GM19468 (cell line): ENCODE results near the gene PTPRM.

ENCODE experiments used
- ATAC-seq: cut with Tn5 transposase; IDR thresholded peaks from one replicate; pipeline ENCODE4 v1.9.1; 2021; ENCODE audit warnings: mild to moderate bottlenecking, moderate library complexity, moderate number of reproducible peaks; ENCODE audit not compliant: unreplicated experiment; ENCODE audit errors: extremely low read depth

Gene PTPRM

GRCh38 chr18:7624697-7625096 is 57.6 kb downstream of the PTPRM start:
- ATAC-seq, result no peak

- no peak for ATAC-seq
These were observed 59.2 kb downstream of the PTPRM start for GRCh38 chr18:7626175-7626921.

- no peak for ATAC-seq
These were observed 59.9 kb downstream of the PTPRM start for GRCh38 chr18:7626922-7627440.

- ATAC-seq, result no peak
These were observed 62.3 kb downstream of the PTPRM start for GRCh38 chr18:7629416-7629815.

- ATAC-seq, result no peak
These were observed 63.8 kb downstream of the PTPRM start for GRCh38 chr18:7630731-7631442.

GRCh38 chr18:7632152-7633098 is 65.3 kb downstream of the PTPRM start:
- ATAC-seq, result no peak

GRCh38 chr18:7633171-7633570 is 66.1 kb downstream of the PTPRM start:
- ATAC-seq, result no peak

GRCh38 chr18:7635948-7636347 is 68.8 kb downstream of the PTPRM start:
- no peak for ATAC-seq

GRCh38 chr18:7637269-7637668 is 70.2 kb downstream of the PTPRM start:
- no peak for ATAC-seq

GRCh38 chr18:7638321-7638720 is 71.2 kb downstream of the PTPRM start:
- ATAC-seq, result no peak

- ATAC-seq, result no peak
These were observed 74.7 kb downstream of the PTPRM start for GRCh38 chr18:7641813-7642212.

- ATAC-seq, result no peak
These were observed 75.3 kb downstream of the PTPRM start for GRCh38 chr18:7642331-7642890.

- ATAC-seq, result no peak
These were observed 78.6 kb downstream of the PTPRM start for GRCh38 chr18:7645756-7646155.

- no peak for ATAC-seq
These were observed 79.2 kb downstream of the PTPRM start for GRCh38 chr18:7646174-7646886.

- ATAC-seq, result no peak
These were observed 80.4 kb downstream of the PTPRM start for GRCh38 chr18:7647500-7647899.

- ATAC-seq, result no peak
These were observed 89.9 kb downstream of the PTPRM start for GRCh38 chr18:7657050-7657449.

GRCh38 chr18:7657937-7658336 is 90.8 kb downstream of the PTPRM start:
- ATAC-seq, result no peak

GRCh38 chr18:7658701-7659100 is 91.6 kb downstream of the PTPRM start:
- ATAC-seq, result no peak

GRCh38 chr18:7661207-7661606 is 94.1 kb downstream of the PTPRM start:
- no peak for ATAC-seq

GRCh38 chr18:7662866-7663265 is 95.8 kb downstream of the PTPRM start:
- no peak for ATAC-seq
